HL-60 (cell line): Measurements from ENCODE around the gene PCNP.

Experiments
- GABPA ChIP-seq: IDR thresholded peaks from 2 replicates; pipeline ENCODE4 v1.6.1; 2012; ENCODE audit warnings: low read depth
- POLR2AphosphoS5 ChIP-seq: IDR thresholded peaks from 2 replicates; pipeline ENCODE4 v1.6.1; 2012; ENCODE audit warnings: low read depth
- SPI1 ChIP-seq: IDR thresholded peaks from 2 replicates; pipeline ENCODE4 v1.6.1; 2012; ENCODE audit warnings: low read depth, mild to moderate bottlenecking, borderline replicate concordance
- TF ChIP-seq, protein P1 (sequence below): IDR thresholded peaks from one replicate; pipeline ENCODE4 v1.5.1; 2011; ENCODE audit warnings: low read length, control low read depth, inconsistent platforms; ENCODE audit not compliant: insufficient read depth
- TF ChIP-seq, protein P2 (sequence below): IDR thresholded peaks from 2 replicates; pipeline ENCODE4 v1.6.1; 2012; ENCODE audit warnings: low read depth; ENCODE audit not compliant: insufficient replicate concordance

DNA sequence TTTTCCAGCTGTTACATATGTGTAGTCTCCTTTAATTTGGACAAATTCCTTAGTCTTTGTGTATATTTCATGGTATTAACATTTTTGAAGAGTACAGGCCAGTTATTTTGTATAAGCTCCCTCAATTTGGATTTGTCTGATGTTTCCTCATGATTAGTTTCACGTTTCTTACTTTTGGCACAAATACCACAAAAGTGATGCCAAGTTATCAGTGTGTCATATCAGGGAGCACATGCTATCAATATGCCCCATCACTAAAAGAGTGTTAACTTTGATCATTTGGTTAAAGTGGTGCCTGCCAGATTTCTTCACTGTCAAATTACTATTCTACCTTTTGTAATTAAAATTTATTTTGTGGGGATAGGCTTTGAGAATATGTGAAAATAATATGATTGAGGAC, 14.6 kb downstream of the PCNP start:
- TF ChIP-seq, protein P1, sequence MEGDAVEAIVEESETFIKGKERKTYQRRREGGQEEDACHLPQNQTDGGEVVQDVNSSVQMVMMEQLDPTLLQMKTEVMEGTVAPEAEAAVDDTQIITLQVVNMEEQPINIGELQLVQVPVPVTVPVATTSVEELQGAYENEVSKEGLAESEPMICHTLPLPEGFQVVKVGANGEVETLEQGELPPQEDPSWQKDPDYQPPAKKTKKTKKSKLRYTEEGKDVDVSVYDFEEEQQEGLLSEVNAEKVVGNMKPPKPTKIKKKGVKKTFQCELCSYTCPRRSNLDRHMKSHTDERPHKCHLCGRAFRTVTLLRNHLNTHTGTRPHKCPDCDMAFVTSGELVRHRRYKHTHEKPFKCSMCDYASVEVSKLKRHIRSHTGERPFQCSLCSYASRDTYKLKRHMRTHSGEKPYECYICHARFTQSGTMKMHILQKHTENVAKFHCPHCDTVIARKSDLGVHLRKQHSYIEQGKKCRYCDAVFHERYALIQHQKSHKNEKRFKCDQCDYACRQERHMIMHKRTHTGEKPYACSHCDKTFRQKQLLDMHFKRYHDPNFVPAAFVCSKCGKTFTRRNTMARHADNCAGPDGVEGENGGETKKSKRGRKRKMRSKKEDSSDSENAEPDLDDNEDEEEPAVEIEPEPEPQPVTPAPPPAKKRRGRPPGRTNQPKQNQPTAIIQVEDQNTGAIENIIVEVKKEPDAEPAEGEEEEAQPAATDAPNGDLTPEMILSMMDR = no peak
- TF ChIP-seq POLR2AphosphoS5 = no peak
- TF ChIP-seq, protein P2, sequence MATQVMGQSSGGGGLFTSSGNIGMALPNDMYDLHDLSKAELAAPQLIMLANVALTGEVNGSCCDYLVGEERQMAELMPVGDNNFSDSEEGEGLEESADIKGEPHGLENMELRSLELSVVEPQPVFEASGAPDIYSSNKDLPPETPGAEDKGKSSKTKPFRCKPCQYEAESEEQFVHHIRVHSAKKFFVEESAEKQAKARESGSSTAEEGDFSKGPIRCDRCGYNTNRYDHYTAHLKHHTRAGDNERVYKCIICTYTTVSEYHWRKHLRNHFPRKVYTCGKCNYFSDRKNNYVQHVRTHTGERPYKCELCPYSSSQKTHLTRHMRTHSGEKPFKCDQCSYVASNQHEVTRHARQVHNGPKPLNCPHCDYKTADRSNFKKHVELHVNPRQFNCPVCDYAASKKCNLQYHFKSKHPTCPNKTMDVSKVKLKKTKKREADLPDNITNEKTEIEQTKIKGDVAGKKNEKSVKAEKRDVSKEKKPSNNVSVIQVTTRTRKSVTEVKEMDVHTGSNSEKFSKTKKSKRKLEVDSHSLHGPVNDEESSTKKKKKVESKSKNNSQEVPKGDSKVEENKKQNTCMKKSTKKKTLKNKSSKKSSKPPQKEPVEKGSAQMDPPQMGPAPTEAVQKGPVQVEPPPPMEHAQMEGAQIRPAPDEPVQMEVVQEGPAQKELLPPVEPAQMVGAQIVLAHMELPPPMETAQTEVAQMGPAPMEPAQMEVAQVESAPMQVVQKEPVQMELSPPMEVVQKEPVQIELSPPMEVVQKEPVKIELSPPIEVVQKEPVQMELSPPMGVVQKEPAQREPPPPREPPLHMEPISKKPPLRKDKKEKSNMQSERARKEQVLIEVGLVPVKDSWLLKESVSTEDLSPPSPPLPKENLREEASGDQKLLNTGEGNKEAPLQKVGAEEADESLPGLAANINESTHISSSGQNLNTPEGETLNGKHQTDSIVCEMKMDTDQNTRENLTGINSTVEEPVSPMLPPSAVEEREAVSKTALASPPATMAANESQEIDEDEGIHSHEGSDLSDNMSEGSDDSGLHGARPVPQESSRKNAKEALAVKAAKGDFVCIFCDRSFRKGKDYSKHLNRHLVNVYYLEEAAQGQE = no peak
- TF ChIP-seq SPI1 = no peak
- no peak for TF ChIP-seq GABPA
